Chondrocyte (in vitro differentiated cells): ENCODE measurements around the gene BCKDHA. TPM values are rescaled to one million over a fixed set of nuclear protein-coding genes. Genes with fewer than 3 reads are reported as not detected.
"Not testable (repeated sequence)": the region's sequence is repeated elsewhere in the genome, so short reads cannot be mapped to it uniquely, and the experiment has no call there.

Experiments used
- DNase-seq: peaks from one replicate; pipeline ENCODE4 v3.0.0; 2021; ENCODE audit warnings: mixed read lengths, low spot score
- H3K27ac Mint-ChIP-seq: one replicate; pipeline ENCODE4 v1.8.0; 2021; ENCODE audit warnings: mild to moderate bottlenecking, moderate library complexity, mixed read lengths; ENCODE audit not compliant: unreplicated experiment
- H3K27me3 Mint-ChIP-seq: 2 replicates; pipeline ENCODE4 v1.8.0; 2021; ENCODE audit warnings: low read depth, mixed read lengths
- H3K36me3 Mint-ChIP-seq: 2 replicates; pipeline ENCODE4 v1.8.0; 2021; ENCODE audit warnings: low read depth, mixed read lengths
- H3K4me1 Mint-ChIP-seq: 2 replicates; pipeline ENCODE4 v1.8.0; 2021; ENCODE audit warnings: low read depth, mild to moderate bottlenecking, mixed read lengths
- H3K4me3 Mint-ChIP-seq: one replicate; pipeline ENCODE4 v1.8.0; 2021; ENCODE audit warnings: mild to moderate bottlenecking, moderate library complexity, mixed read lengths; ENCODE audit not compliant: unreplicated experiment
- H3K9me3 Mint-ChIP-seq: 2 replicates; pipeline ENCODE4 v1.8.0; 2021; ENCODE audit warnings: low read depth, mixed read lengths
- total RNA-seq: library from RNA; stranded (reverse); gene quantifications from 3 replicates; pipeline ENCODE4 v1.2.1, GENCODE V29; 2021
- TF ChIP-seq, protein P1 (sequence below): fragments of 200-600 bp; sonication (generic); IDR thresholded peaks from 2 replicates; pipeline ENCODE4 v1.5.0; 2021; ENCODE audit warnings: antibody characterized with exemption, mild to moderate bottlenecking, moderate library complexity

BCKDHA gene
- total RNA-seq, 1 donor from 2014 or later, result 14.0 TPM

DNA sequence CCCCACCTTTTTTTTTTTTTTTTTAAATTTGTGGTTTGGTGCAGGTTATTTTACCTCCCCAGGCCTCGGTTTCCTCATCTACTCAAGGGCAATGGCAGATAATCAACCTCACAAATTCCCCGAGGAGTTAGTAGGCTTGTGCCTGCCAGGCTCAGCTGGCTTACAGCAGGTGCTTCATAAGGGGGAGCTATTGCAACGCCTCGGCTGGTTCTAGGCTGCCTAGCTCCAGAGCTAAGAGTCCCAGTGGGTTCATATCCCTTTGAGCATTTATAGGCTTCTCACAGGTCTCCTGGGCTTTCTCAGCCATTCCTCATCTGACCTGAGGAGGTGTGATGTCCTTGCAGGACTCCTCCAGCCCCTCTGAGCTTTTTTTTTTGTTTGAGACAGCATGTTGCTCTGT, 10.6 kb downstream of the BCKDHA start:
- H3K27ac Mint-ChIP-seq, result no peak overlapping the region
- no peaks in the 10 kb centered on the region for H3K27me3 Mint-ChIP-seq
- peaks cover 3% of the 10 kb centered on the region for H3K36me3 Mint-ChIP-seq
- TF ChIP-seq, protein P1, sequence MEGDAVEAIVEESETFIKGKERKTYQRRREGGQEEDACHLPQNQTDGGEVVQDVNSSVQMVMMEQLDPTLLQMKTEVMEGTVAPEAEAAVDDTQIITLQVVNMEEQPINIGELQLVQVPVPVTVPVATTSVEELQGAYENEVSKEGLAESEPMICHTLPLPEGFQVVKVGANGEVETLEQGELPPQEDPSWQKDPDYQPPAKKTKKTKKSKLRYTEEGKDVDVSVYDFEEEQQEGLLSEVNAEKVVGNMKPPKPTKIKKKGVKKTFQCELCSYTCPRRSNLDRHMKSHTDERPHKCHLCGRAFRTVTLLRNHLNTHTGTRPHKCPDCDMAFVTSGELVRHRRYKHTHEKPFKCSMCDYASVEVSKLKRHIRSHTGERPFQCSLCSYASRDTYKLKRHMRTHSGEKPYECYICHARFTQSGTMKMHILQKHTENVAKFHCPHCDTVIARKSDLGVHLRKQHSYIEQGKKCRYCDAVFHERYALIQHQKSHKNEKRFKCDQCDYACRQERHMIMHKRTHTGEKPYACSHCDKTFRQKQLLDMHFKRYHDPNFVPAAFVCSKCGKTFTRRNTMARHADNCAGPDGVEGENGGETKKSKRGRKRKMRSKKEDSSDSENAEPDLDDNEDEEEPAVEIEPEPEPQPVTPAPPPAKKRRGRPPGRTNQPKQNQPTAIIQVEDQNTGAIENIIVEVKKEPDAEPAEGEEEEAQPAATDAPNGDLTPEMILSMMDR, result no peak
- no peak for DNase-seq
- H3K4me1 Mint-ChIP-seq, result peaks cover 10% of the 10 kb centered on the region
- H3K9me3 Mint-ChIP-seq, result no peaks in the 10 kb centered on the region
- no peak overlapping the region for H3K4me3 Mint-ChIP-seq

DNA sequence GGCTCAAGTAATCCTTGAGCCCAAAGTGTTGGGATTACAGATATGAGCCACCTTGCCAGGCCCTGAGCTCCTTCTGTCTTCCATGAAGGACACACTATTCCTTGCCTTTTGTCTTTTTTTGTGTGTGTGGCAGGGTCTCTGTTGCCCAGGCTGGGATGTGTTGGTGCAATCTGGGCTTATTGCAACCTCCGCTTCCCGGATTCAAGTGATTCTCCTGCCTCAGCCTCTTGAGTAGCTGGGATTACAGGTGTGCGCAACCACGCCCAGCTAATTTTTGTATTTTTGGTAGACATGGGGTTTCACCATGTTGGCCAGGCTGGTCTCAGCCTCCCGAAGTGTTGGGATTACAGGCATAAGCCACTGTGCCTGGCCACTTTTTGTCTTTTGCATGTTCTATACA, 11.2 kb downstream of the BCKDHA start:
- not testable (repeated sequence) for H3K27ac Mint-ChIP-seq, H3K4me3 Mint-ChIP-seq, H3K27me3 Mint-ChIP-seq, H3K4me1 Mint-ChIP-seq, H3K36me3 Mint-ChIP-seq, DNase-seq, H3K9me3 Mint-ChIP-seq

DNA sequence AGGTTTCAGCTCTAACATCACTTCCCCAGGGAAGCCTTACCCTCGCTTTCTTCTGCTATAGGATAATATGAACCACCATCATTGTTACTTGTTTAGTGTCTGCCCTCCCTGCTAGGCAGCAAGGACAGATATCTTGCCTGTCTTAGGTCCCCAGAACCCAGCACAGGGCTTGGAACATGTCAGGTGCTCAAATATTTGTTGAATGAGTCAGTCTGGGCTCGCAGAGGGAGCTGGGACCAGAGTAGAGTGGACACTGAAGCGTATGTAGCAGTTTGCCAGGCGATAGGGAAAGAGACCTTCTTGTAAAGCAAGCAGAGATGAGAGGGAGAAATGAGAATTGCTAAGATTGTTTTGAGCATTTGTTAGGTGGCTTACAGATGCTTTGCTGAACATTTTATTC, 11.7 kb downstream of the BCKDHA start:
- peaks cover 8% of the 10 kb centered on the region for H3K36me3 Mint-ChIP-seq
- no peak overlapping the region for H3K4me3 Mint-ChIP-seq
- no peaks in the 10 kb centered on the region for H3K27me3 Mint-ChIP-seq
- H3K4me1 Mint-ChIP-seq, result peaks cover 10% of the 10 kb centered on the region
- no peaks in the 10 kb centered on the region for H3K9me3 Mint-ChIP-seq
- TF ChIP-seq, protein P1, result no peak
- H3K27ac Mint-ChIP-seq, result peak overlapping the region; percentile 42
- DNase-seq, result no peak

DNA sequence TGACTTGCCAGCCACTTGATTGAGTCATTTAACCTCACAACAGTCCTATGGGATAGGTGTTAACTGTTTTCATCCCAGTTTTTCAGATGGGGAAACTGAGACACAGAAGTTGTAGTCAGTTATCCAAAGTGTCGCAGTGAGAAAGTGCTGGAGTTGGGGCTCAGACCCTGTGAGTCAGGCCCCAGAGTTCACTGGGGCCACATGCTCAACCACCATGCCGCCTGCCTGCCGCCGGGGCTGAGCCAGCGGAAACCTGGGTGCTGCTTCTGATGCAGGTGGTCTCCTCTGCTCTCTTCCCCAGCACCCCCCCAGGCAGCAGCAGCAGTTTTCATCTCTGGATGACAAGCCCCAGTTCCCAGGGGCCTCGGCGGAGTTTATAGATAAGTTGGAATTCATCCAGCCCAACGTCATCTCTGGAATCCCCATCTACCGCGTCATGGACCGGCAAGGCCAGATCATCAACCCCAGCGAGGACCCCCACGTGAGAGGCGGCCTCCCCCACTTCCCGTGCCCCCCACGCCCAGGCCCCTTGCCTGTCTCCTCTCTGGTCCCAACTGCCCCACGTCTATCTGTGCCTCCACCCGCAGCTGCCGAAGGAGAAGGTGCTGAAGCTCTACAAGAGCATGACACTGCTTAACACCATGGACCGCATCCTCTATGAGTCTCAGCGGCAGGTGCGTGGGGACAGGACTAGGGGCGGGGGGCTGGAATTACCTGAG, 12.9 kb downstream of the BCKDHA start:
- H3K27me3 Mint-ChIP-seq, result no peaks in the 10 kb centered on the region
- H3K4me1 Mint-ChIP-seq, result peaks cover 10% of the 10 kb centered on the region
- no peak overlapping the region for H3K4me3 Mint-ChIP-seq
- TF ChIP-seq, protein P1, result no peak
- no peaks in the 10 kb centered on the region for H3K9me3 Mint-ChIP-seq
- peaks cover 11% of the 10 kb centered on the region for H3K36me3 Mint-ChIP-seq
- H3K27ac Mint-ChIP-seq, result no peak overlapping the region
- no peak for DNase-seq

DNA sequence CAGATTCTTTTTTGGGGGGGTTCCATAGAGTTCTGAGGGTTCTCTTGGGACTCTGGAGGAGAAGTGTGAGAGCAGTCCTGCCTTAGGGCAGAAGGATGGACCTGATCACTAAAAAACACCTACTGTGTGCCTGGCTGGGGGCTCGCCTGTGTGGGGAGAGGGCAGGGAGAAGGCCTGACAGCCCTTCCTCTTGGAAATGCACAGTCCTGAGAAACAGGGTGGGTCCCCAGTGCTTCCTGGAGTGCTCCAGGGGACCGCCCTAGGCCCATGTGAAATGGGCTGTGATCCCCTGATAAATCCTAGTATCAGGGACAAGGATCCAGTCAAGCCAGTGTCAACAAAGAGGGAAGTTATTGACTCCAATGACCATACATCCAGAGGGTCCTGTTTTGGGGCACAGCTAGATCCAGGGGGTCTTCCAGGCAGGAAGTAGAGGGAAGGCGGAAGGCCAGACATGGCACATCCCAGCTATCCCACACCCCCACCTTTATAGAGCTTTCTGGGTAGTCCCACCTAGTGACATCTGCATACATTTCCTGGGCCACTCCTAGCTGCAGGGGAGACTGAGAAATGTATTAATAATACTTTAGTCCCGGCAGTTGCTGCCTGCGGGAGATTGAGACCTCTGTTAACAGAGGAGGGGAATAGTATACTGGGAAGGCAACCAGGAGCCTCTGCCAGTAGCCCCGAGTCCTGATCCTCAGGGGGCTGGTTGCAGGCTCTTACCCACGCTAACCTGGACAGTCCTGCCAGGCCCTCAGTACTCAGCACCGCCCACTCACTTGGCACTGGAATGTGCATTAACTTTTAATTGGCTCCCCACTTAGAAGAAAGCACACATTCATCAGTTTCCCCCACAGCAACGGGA, 13.7 kb downstream of the BCKDHA start:
- H3K4me3 Mint-ChIP-seq, result no peak overlapping the region
- TF ChIP-seq, protein P1, result no peak

More for the DNA sequence above, 13.7 kb downstream of the BCKDHA start:
- no peak overlapping the region for H3K27ac Mint-ChIP-seq
- DNase-seq, result no peak
- H3K36me3 Mint-ChIP-seq, result peaks cover 13% of the 10 kb centered on the region
- no peaks in the 10 kb centered on the region for H3K27me3 Mint-ChIP-seq
- H3K9me3 Mint-ChIP-seq, result no peaks in the 10 kb centered on the region
- H3K4me1 Mint-ChIP-seq, result peaks cover 10% of the 10 kb centered on the region
